Measurements from ENCODE around the gene TNFSF9.
"Not testable (repeated sequence)": the region's sequence is repeated elsewhere in the genome, so short reads cannot be mapped to it uniquely, and the experiment has no call there.

TNFSF9 gene

GRCh38 chr19:6532244-6532999, 1.6 kb downstream of the TNFSF9 start:
- no peak overlapping the region for H3K27ac ChIP-seq (ENCODE audit: low read depth, low read length)
- peaks cover 8 to 53% (median 35%) of the 10 kb centered on the region in 5 donors for H3K4me1 ChIP-seq (ENCODE audit: control insufficient read depth in 5 of 5, insufficient read depth in 5 of 5, low read length in 5 of 5)
- no peak overlapping the region for H3K9ac ChIP-seq (ENCODE audit: low read length in 5 of 5)
- peak overlapping the region in 4 of 5 donors; percentile 63 to 79 (median 70) for H3K4me3 ChIP-seq (ENCODE audit: low read depth in 1 of 5, low read length in 5 of 5)
- peaks cover 7 to 19% (median 17%) of the 10 kb centered on the region in 5 donors for H3K27me3 ChIP-seq (ENCODE audit: control insufficient read depth in 5 of 5, insufficient read depth in 4 of 5, low read length in 5 of 5)
- no peaks in the 10 kb centered on the region for H3K9me3 ChIP-seq (ENCODE audit: control insufficient read depth in 5 of 5, low read length in 5 of 5)
- H3K36me3 ChIP-seq (ENCODE audit: control insufficient read depth in 5 of 5, insufficient read depth in 5 of 5, low read length in 5 of 5), result peaks cover 0 to 3% (median 0%) of the 10 kb centered on the region in 5 donors

GRCh38 chr19:6533000-6533328, 2.1 kb downstream of the TNFSF9 start:
- Histone ChIP-seq H3K9me3 (ENCODE audit: control insufficient read depth in 5 of 5, low read length in 5 of 5) (no peaks in the 10 kb centered on the region), H3K36me3 (ENCODE audit: control insufficient read depth in 5 of 5, insufficient read depth in 5 of 5, low read length in 5 of 5) (peaks cover 0 to 3% (median 0%) of the 10 kb centered on the region in 5 donors), H3K27me3 (ENCODE audit: control insufficient read depth in 5 of 5, insufficient read depth in 4 of 5, low read length in 5 of 5) (peaks cover 7 to 19% (median 17%) of the 10 kb centered on the region in 5 donors), H3K9ac (ENCODE audit: low read length in 5 of 5) (no peak overlapping the region), H3K4me1 (ENCODE audit: control insufficient read depth in 5 of 5, insufficient read depth in 5 of 5, low read length in 5 of 5) (peaks cover 8 to 53% (median 35%) of the 10 kb centered on the region in 5 donors), H3K4me3 (ENCODE audit: low read depth in 1 of 5, low read length in 5 of 5) (peak overlapping the region in 1 of 5 donors; percentile 66), H3K27ac (ENCODE audit: low read depth, low read length) (no peak overlapping the region)

- no peak overlapping the region for H3K4me3 ChIP-seq (ENCODE audit: low read depth in 1 of 5, low read length in 5 of 5)
- H3K9ac ChIP-seq (ENCODE audit: low read length in 5 of 5), result no peak overlapping the region
- H3K36me3 ChIP-seq (ENCODE audit: control insufficient read depth in 5 of 5, insufficient read depth in 5 of 5, low read length in 5 of 5), result peaks cover 0 to 3% (median 0%) of the 10 kb centered on the region in 5 donors
- H3K9me3 ChIP-seq (ENCODE audit: control insufficient read depth in 5 of 5, low read length in 5 of 5), result no peaks in the 10 kb centered on the region
- H3K27ac ChIP-seq (ENCODE audit: low read depth, low read length), result no peak overlapping the region
- peaks cover 8 to 44% (median 29%) of the 10 kb centered on the region in 5 donors for H3K4me1 ChIP-seq (ENCODE audit: control insufficient read depth in 5 of 5, insufficient read depth in 5 of 5, low read length in 5 of 5)
- peaks cover 7 to 19% (median 17%) of the 10 kb centered on the region in 5 donors for H3K27me3 ChIP-seq (ENCODE audit: control insufficient read depth in 5 of 5, insufficient read depth in 4 of 5, low read length in 5 of 5)
These were observed 3.1 kb downstream of the TNFSF9 start for GRCh38 chr19:6533746-6534418.

GRCh38 chr19:6534451-6535093, 3.7 kb downstream of the TNFSF9 start:
- Histone ChIP-seq H3K9me3 (ENCODE audit: control insufficient read depth in 5 of 5, low read length in 5 of 5) (no peaks in the 10 kb centered on the region), H3K4me3 (ENCODE audit: low read depth in 1 of 5, low read length in 5 of 5) (no peak overlapping the region), H3K4me1 (ENCODE audit: control insufficient read depth in 5 of 5, insufficient read depth in 5 of 5, low read length in 5 of 5) (peaks cover 6 to 37% (median 22%) of the 10 kb centered on the region in 5 donors), H3K27ac (ENCODE audit: low read depth, low read length) (no peak overlapping the region), H3K9ac (ENCODE audit: low read length in 5 of 5) (no peak overlapping the region), H3K36me3 (ENCODE audit: control insufficient read depth in 5 of 5, insufficient read depth in 5 of 5, low read length in 5 of 5) (peaks cover 0 to 3% (median 0%) of the 10 kb centered on the region in 5 donors), H3K27me3 (ENCODE audit: control insufficient read depth in 5 of 5, insufficient read depth in 4 of 5, low read length in 5 of 5) (peaks cover 7 to 19% (median 17%) of the 10 kb centered on the region in 5 donors)

GRCh38 chr19:6535558-6536137, 4.8 kb downstream of the TNFSF9 start:
- no peaks in the 10 kb centered on the region for H3K9me3 ChIP-seq (ENCODE audit: control insufficient read depth in 5 of 5, low read length in 5 of 5)
- no peak overlapping the region for H3K4me3 ChIP-seq (ENCODE audit: low read depth in 1 of 5, low read length in 5 of 5)
- no peak overlapping the region for H3K9ac ChIP-seq (ENCODE audit: low read length in 5 of 5)
- peaks cover 7 to 19% (median 17%) of the 10 kb centered on the region in 5 donors for H3K27me3 ChIP-seq (ENCODE audit: control insufficient read depth in 5 of 5, insufficient read depth in 4 of 5, low read length in 5 of 5)
- H3K27ac ChIP-seq (ENCODE audit: low read depth, low read length), result no peak overlapping the region
- peaks cover 0 to 27% (median 11%) of the 10 kb centered on the region in 5 donors for H3K4me1 ChIP-seq (ENCODE audit: control insufficient read depth in 5 of 5, insufficient read depth in 5 of 5, low read length in 5 of 5)
- peaks cover 0 to 3% (median 0%) of the 10 kb centered on the region in 5 donors for H3K36me3 ChIP-seq (ENCODE audit: control insufficient read depth in 5 of 5, insufficient read depth in 5 of 5, low read length in 5 of 5)

- Histone ChIP-seq H3K27me3 (ENCODE audit: control insufficient read depth in 5 of 5, insufficient read depth in 4 of 5, low read length in 5 of 5) (peaks cover 0 to 4% (median 0%) of the 10 kb centered on the region in 5 donors), H3K9ac (ENCODE audit: low read length in 5 of 5) (no peak overlapping the region), H3K9me3 (ENCODE audit: control insufficient read depth in 5 of 5, low read length in 5 of 5) (no peaks in the 10 kb centered on the region), H3K36me3 (ENCODE audit: control insufficient read depth in 5 of 5, insufficient read depth in 5 of 5, low read length in 5 of 5) (peaks cover 0 to 3% (median 0%) of the 10 kb centered on the region in 5 donors), H3K4me1 (ENCODE audit: control insufficient read depth in 5 of 5, insufficient read depth in 5 of 5, low read length in 5 of 5) (peaks cover 0 to 5% (median 0%) of the 10 kb centered on the region in 5 donors), H3K4me3 (ENCODE audit: low read depth in 1 of 5, low read length in 5 of 5) (no peak overlapping the region), H3K27ac (ENCODE audit: low read depth, low read length) (no peak overlapping the region)
These were observed 8.7 kb downstream of the TNFSF9 start for GRCh38 chr19:6539514-6539913.

GRCh38 chr19:6540918-6541689, 10.3 kb downstream of the TNFSF9 start:
- Histone ChIP-seq H3K36me3 (ENCODE audit: control insufficient read depth in 5 of 5, insufficient read depth in 5 of 5, low read length in 5 of 5) (no peaks in the 10 kb centered on the region), H3K9me3 (ENCODE audit: control insufficient read depth in 5 of 5, low read length in 5 of 5) (no peaks in the 10 kb centered on the region), H3K9ac (ENCODE audit: low read length in 5 of 5) (no peak overlapping the region), H3K4me3 (ENCODE audit: low read depth in 1 of 5, low read length in 5 of 5) (no peak overlapping the region), H3K27me3 (ENCODE audit: control insufficient read depth in 5 of 5, insufficient read depth in 4 of 5, low read length in 5 of 5) (no peaks in the 10 kb centered on the region), H3K4me1 (ENCODE audit: control insufficient read depth in 5 of 5, insufficient read depth in 5 of 5, low read length in 5 of 5) (peaks cover 0 to 4% (median 0%) of the 10 kb centered on the region in 5 donors), H3K27ac (ENCODE audit: low read depth, low read length) (no peak overlapping the region)

- Histone ChIP-seq H3K27me3 (ENCODE audit: control insufficient read depth in 5 of 5, insufficient read depth in 4 of 5, low read length in 5 of 5) (peaks cover 0 to 3% (median 0%) of the 10 kb centered on the region in 5 donors), H3K4me1 (ENCODE audit: control insufficient read depth in 5 of 5, insufficient read depth in 5 of 5, low read length in 5 of 5) (no peaks in the 10 kb centered on the region), H3K9ac (ENCODE audit: low read length in 5 of 5) (no peak overlapping the region), H3K9me3 (ENCODE audit: control insufficient read depth in 5 of 5, low read length in 5 of 5) (peaks cover 0 to 6% (median 0%) of the 10 kb centered on the region in 5 donors), H3K4me3 (ENCODE audit: low read depth in 1 of 5, low read length in 5 of 5) (no peak overlapping the region), H3K27ac (ENCODE audit: low read depth, low read length) (no peak overlapping the region), H3K36me3 (ENCODE audit: control insufficient read depth in 5 of 5, insufficient read depth in 5 of 5, low read length in 5 of 5) (no peaks in the 10 kb centered on the region)
These were observed 13.1 kb downstream of the TNFSF9 start for GRCh38 chr19:6543866-6544347.

- H3K9ac ChIP-seq (ENCODE audit: low read length in 5 of 5); H3K4me1 ChIP-seq (ENCODE audit: control insufficient read depth in 5 of 5, insufficient read depth in 5 of 5, low read length in 5 of 5); H3K36me3 ChIP-seq (ENCODE audit: control insufficient read depth in 5 of 5, insufficient read depth in 5 of 5, low read length in 5 of 5); H3K9me3 ChIP-seq (ENCODE audit: control insufficient read depth in 5 of 5, low read length in 5 of 5); H3K4me3 ChIP-seq (ENCODE audit: low read depth in 1 of 5, low read length in 5 of 5); H3K27ac ChIP-seq (ENCODE audit: low read depth, low read length): not testable (repeated sequence)
- peaks cover 0 to 13% (median 0%) of the 10 kb centered on the region in 5 donors for H3K27me3 ChIP-seq (ENCODE audit: control insufficient read depth in 5 of 5, insufficient read depth in 4 of 5, low read length in 5 of 5)
These were observed 19.9 kb downstream of the TNFSF9 start for GRCh38 chr19:6550679-6551078.

All from subcutaneous abdominal adipose tissue (tissue), 5 donors.